ENCODE data around the gene SRPK3.
"Not testable (repeated sequence)": the region's sequence is repeated elsewhere in the genome, so short reads cannot be mapped to it uniquely, and the experiment has no call there.

The SRPK3 gene, protein sequence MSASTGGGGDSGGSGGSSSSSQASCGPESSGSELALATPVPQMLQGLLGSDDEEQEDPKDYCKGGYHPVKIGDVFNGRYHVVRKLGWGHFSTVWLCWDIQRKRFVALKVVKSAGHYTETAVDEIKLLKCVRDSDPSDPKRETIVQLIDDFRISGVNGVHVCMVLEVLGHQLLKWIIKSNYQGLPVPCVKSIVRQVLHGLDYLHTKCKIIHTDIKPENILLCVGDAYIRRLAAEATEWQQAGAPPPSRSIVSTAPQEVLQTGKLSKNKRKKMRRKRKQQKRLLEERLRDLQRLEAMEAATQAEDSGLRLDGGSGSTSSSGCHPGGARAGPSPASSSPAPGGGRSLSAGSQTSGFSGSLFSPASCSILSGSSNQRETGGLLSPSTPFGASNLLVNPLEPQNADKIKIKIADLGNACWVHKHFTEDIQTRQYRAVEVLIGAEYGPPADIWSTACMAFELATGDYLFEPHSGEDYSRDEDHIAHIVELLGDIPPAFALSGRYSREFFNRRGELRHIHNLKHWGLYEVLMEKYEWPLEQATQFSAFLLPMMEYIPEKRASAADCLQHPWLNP

GRCh38 chrX:153780678-153781427 is at the start of gene SRPK3:
TSS of gene SRPK3 (plus strand) at chrX:153781041. CDS start at chrX:153781087, 46 bp downstream.
- DNase-seq (ENCODE audit: low read depth in 2 of 2) = no peak

DNA sequence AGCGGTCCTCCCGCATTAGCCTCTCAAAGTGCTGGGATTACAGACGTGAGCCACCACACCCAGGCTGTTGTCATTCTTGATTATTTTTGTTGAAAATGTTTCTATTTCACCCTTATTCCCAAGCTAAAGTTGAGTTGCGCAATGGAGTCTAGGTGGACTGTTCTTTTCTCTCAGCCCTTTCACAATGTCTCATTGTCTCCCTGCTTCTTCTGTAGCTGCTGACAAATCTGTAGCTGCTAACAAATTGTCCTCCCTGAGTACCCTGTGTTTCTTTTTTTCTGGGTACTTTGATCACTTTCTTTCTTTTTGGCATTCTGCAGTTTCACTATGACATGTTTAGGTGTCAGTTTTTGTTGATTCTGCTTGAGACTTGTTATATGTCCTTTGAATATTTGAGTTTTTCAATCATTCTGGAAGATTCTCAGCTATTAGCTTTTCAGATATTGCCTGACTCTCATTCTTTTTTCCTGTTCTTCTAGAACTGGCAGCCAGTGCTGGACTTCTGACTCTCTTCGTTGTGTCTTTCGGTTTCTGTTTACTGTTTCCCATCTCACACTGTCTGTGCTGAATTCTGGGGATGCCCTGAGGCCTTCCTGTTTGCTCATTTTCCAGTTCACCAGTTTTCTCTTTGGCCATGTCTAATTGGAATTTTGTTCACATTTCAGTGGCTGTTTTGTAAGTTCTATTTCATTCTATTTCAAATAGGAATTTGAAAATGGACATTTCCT is 49.6 kb upstream of the SRPK3 start:
- DNase-seq (ENCODE audit: low read depth in 2 of 2) = no peak

DNA sequence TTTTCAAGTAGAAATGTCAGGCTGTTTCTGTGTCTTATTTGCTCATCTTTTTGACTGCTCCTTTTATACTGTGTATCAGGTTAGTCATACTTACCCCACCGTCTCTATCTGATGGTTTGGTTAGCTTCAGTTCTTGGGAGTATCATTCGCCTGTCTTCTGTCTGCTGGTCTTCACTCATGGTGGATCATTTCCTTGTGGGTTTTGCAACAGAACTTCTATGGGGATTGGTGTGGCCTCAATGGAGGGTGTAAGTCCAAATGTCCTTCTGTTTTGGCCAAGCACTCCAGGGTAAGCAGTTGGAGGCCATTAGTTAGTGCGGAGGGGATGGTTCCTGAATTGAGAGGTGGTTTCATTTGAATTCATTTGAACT is 49.0 kb upstream of the SRPK3 start:
- DNase-seq (ENCODE audit: low read depth in 2 of 2) = no peak

GRCh38 chrX:153732401-153732800 is 48.4 kb upstream of the SRPK3 start:
- no peak for DNase-seq (ENCODE audit: low read depth in 2 of 2)

GRCh38 chrX:153733651-153734240 is 47.1 kb upstream of the SRPK3 start:
- DNase-seq (ENCODE audit: low read depth in 2 of 2) = no peak

- DNase-seq (ENCODE audit: low read depth in 2 of 2) = no peak
These were observed 46.0 kb upstream of the SRPK3 start for GRCh38 chrX:153734871-153735270.

DNA sequence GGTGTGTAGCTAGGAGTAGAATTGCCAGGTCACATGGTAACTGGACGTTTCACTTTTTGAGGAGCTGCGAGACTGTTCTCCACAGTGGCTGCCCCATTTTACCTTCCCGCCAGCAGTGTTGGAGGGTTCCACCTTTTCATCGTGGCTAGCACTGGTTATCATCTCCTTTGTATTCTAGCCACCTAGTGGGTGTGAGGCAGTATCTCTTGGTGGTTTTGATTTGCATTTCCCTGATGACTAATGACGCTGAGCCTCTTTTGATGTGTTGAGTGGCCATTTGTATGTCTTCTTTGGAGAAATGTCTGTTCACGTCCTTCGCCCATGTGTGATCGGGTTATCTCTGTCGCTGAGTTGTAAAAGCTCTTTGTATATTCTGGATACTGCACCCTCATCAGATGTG is 45.6 kb upstream of the SRPK3 start:
- no peak for DNase-seq (ENCODE audit: low read depth in 2 of 2)

- no peak for DNase-seq (ENCODE audit: low read depth in 2 of 2)
These were observed 44.6 kb upstream of the SRPK3 start for GRCh38 chrX:153736071-153736820.

DNA sequence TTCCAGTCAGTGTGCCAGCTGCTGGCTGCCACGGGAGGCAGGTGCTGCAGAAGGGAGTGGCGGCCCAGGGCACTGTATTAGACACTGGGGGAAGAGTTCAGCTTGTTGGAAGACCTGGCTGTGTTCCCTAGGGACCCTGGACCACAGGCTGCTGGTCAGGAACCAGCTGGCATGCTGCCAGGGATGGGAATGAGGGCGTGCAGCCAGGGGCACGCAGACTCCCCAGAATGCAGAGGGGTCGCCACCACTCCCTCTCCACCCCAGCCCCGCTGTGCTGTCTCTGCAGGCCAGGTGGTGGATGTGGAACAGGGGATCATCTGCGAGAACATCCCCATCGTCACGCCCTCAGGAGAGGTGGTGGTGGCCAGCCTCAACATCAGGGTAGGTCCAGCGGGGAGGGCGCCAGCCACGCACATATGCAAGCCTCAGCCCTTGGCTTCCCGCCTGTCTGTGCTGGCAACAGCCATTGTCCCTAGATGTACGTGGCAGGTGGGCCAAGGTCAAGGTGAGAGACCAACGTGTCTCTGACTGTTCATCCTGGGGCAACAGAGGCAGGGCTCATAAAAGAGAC is 43.9 kb upstream of the SRPK3 start:
- no peak for DNase-seq (ENCODE audit: low read depth in 2 of 2)

DNA sequence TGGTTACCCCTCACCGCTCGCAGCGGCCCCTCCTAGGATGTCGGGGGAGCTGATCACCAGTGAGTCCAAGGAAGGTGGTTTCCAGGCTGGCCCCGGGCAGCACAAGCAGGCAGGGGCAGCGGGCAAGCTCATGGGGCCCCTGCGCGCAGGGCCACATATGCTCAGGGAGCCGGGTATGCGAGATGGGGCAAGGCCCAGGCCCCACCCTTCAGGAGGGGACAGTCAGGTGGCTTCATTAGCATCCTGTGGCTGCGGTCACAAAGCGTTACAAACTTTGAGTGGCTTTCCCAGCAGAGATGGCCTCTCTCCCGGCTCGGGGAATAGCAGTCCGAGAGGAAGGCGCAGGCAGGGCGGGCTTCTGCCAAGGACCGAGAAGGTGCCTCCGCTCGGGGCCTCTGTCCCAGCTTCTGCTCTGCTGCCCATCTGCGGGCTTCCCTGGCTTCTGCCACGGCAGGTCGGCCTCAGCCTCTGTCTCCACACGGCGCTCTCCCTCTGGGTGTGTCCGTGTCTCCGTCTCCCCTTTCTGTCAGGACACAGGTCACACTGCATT is 42.7 kb upstream of the SRPK3 start:
- no peak for DNase-seq (ENCODE audit: low read depth in 2 of 2)

DNA sequence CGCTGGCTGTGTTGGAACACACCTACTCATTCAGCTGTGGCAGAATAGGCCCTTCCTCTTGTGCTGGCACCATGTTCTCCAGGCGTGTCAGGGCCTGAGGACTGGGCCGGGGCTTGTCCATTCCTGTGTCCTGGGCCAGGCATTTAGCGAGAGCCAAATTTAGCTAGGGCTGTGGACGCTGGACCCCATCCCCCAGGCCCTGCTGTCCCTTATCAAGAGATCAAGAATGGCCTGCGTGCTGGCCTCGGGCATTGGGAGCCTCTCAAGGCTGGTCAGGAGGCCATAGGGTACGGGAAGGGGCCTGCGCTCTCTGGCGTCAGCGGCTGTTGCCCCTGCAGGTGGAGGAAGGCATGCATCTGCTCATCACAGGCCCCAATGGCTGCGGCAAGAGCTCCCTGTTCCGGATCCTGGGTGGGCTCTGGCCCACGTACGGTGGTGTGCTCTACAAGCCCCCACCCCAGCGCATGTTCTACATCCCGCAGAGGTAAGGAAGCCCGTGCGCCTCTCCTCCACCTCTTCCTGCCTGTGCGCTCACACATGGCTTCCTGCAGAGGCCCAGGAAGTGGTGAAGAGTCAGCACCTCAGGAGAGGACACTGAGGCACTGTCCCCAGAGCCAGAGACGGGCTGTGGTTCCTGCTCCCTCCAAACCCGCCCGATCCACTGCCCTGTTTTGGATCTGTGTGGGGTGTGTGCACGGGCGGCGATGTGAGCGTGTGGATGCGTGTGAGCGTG is 40.9 kb upstream of the SRPK3 start:
- DNase-seq (ENCODE audit: low read depth in 2 of 2) = no peak

DNA sequence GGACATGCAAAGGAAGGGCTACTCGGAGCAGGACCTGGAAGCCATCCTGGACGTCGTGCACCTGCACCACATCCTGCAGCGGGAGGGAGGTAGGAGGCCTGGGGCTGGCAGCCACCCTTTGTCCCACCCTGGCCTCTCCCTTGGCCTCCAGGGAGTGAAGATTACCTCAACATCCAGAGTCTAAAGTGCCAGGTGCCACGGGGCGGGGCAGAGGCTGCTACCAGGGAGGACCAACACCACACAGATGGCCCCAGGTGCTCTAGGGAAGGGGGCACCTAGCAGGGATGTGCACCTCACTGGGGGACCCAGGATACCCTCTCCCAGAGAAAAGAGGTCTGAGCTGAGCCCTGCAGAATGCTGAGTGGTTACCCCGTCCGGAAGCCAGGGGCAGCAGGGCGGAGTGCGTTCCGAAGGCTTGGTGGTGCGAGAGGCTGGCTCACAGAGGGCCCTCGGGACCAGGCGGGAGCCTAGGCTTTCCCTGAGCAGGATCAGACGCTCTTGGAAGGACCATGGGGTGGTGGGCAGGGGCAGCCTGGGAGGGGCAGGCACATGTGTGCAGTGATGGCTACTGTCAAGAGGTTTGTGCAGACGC is 40.1 kb upstream of the SRPK3 start:
- no peak for DNase-seq (ENCODE audit: low read depth in 2 of 2)

DNA sequence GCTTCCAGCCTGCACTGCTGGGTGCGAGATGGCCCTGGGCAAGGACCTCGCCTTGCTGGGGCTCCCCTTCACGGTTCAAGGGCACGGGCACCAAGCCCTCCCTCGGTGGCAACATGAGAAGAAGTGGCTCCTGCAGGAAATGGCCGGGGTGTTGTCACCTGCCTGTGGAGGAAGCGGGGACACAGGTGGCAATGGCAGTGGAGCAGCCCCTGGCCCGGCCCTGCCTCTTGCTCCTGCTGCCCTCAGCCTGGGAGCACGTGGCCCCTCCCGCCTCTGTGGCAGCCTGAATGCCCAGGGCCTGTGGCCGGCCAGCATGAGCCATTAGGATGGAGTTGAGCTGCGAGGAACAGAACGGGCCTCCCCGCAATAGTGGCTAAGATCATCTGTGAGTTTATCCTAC is 39.4 kb upstream of the SRPK3 start:
- DNase-seq (ENCODE audit: low read depth in 2 of 2) = no peak

GRCh38 chrX:153742111-153742510 is 38.7 kb upstream of the SRPK3 start:
- not testable (repeated sequence) for DNase-seq (ENCODE audit: low read depth in 2 of 2)

DNA sequence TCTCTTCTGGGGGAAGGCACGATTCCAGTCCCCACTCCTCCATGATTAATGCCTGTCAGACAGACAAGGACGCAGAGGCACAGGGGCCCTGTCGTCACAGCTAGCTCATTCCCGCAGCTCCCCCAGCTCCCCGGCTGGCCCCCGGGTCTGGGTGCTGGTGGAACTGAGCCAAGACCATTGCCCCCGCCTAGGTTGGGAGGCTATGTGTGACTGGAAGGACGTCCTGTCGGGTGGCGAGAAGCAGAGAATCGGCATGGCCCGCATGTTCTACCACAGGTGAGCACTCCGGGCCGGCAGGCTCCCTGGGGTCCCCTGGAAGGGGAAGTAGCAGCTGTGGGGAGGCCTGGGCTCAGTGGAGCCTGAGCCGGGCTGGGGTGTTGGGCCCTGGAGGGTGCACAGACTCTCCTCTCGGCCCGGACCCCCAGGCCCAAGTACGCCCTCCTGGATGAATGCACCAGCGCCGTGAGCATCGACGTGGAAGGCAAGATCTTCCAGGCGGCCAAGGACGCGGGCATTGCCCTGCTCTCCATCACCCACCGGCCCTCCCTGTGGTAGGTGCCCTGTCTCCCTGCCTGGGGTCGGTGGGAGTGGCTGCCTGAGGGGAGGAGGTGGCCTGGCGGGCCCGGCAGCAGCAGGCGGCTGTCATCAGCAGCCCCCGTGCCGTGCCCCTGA is 37.9 kb upstream of the SRPK3 start:
- not testable (repeated sequence) for DNase-seq (ENCODE audit: low read depth in 2 of 2)

- DNase-seq (ENCODE audit: low read depth in 2 of 2) = not testable (repeated sequence)
These were observed 37.2 kb upstream of the SRPK3 start for GRCh38 chrX:153743468-153744209.

GRCh38 chrX:153744210-153745066 is 36.4 kb upstream of the SRPK3 start:
- DNase-seq (ENCODE audit: low read depth in 2 of 2) = no peak

All from stimulated activated CD4-positive, alpha-beta T cell treated with anti-CD3 and anti-CD28 coated beads, Interleukin-15, amount 100 ng/mL, for 48 hours (primary cell).